IMR-90 (cell line): Measurements from ENCODE around the gene RUNDC1.

ENCODE experiments used
- CEBPB ChIP-seq: IDR thresholded peaks from 2 replicates; pipeline ENCODE4 v1.6.1; 2012; ENCODE audit warnings: low read depth, low read length, improper control_type of control experiment
- MXI1 ChIP-seq: IDR thresholded peaks from 2 replicates; pipeline ENCODE4 v1.6.1; 2012; ENCODE audit warnings: low read depth, mild to moderate bottlenecking, low read length, moderate library complexity, borderline replicate concordance
- SMC3 ChIP-seq: fragments of 150-350 bp; IDR thresholded peaks from 2 replicates; pipeline ENCODE4 v1.6.1; 2016; ENCODE audit warnings: low read depth, mild to moderate bottlenecking, antibody characterized with exemption, low read length, moderate library complexity
- TF ChIP-seq, protein P1 (sequence below): conservative IDR thresholded peaks from 2 replicates; pipeline ENCODE4 v1.5.1; 2012; ENCODE audit warnings: mild to moderate bottlenecking, low read depth, low read length, improper control_type of control experiment

- TF ChIP-seq CEBPB (no peak), MXI1 (no peak), SMC3 (no peak)
- TF ChIP-seq, protein P1, sequence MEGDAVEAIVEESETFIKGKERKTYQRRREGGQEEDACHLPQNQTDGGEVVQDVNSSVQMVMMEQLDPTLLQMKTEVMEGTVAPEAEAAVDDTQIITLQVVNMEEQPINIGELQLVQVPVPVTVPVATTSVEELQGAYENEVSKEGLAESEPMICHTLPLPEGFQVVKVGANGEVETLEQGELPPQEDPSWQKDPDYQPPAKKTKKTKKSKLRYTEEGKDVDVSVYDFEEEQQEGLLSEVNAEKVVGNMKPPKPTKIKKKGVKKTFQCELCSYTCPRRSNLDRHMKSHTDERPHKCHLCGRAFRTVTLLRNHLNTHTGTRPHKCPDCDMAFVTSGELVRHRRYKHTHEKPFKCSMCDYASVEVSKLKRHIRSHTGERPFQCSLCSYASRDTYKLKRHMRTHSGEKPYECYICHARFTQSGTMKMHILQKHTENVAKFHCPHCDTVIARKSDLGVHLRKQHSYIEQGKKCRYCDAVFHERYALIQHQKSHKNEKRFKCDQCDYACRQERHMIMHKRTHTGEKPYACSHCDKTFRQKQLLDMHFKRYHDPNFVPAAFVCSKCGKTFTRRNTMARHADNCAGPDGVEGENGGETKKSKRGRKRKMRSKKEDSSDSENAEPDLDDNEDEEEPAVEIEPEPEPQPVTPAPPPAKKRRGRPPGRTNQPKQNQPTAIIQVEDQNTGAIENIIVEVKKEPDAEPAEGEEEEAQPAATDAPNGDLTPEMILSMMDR, result no peak
Measured at GRCh38 chr17:42946812-42947211, 33.6 kb upstream of the RUNDC1 start.
